Measurements from ENCODE around the gene TMEM74B.

TMEM74B gene

DNA sequence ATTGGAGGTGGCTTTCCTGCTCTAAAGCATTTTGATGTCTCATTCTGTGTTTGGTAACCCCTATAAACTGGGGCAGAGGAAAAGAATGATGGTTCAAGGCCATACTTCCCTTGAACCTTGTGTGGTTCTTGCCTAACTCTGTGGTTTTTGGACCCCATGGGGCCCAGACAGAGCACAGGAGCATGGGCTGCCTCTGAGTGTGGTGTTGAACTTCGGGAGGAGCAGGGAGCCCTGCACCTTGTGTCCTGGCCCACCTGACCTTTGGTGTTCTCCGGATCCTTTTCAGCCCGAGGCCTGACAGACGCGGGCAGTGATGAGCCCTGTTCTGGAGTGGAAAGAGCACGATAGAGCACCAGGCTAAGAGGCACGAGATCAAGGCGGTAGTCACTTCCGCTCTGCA lies 18.8 kb downstream of the TMEM74B start:
- no peak overlapping the region for H3K27ac ChIP-seq (ENCODE audit: low read depth, low read length)
- no peaks in the 10 kb centered on the region for H3K9me3 ChIP-seq (ENCODE audit: control insufficient read depth in 1 of 2, low read length in 2 of 2)
- H3K4me3 ChIP-seq (ENCODE audit: low read depth in 1 of 2, low read length in 2 of 2) = no peak overlapping the region
- no peaks in the 10 kb centered on the region for H3K4me1 ChIP-seq (ENCODE audit: control insufficient read depth in 1 of 2, insufficient read depth in 2 of 2, low read length in 2 of 2)
- no peaks in the 10 kb centered on the region for H3K27me3 ChIP-seq (ENCODE audit: control insufficient read depth in 1 of 2, insufficient read depth in 2 of 2, low read length in 2 of 2)
- H3K9ac ChIP-seq (ENCODE audit: low read depth in 1 of 2, low read length in 2 of 2) = no peak overlapping the region
- peaks cover 74 to 97% of the 10 kb centered on the region in 2 donors for H3K36me3 ChIP-seq (ENCODE audit: control insufficient read depth in 1 of 2, insufficient read depth in 2 of 2, low read length in 2 of 2)

DNA sequence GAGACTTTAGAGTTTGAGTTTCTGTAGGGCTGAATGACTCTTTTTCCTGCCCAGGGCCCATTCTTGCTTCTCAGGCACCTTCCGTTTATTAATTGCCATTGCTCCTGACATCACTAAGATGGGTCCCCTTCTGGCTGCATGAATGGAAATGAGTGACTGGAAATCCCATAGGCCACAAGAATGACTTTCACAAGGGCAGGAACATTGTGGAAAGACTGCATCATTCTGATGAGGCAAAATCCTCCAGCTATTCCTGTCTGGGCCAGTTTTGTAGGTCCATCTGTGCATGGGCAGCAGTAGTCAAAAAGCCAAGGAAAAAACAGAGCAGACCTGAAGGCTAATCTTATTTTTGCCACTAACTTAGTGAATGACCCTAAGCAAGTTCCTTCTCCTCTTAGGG lies 19.3 kb downstream of the TMEM74B start:
- Histone ChIP-seq H3K27ac (ENCODE audit: low read depth, low read length) (no peak overlapping the region), H3K9me3 (ENCODE audit: control insufficient read depth in 1 of 2, low read length in 2 of 2) (no peaks in the 10 kb centered on the region), H3K36me3 (ENCODE audit: control insufficient read depth in 1 of 2, insufficient read depth in 2 of 2, low read length in 2 of 2) (peaks cover 78 to 97% of the 10 kb centered on the region in 2 donors)

DNA sequence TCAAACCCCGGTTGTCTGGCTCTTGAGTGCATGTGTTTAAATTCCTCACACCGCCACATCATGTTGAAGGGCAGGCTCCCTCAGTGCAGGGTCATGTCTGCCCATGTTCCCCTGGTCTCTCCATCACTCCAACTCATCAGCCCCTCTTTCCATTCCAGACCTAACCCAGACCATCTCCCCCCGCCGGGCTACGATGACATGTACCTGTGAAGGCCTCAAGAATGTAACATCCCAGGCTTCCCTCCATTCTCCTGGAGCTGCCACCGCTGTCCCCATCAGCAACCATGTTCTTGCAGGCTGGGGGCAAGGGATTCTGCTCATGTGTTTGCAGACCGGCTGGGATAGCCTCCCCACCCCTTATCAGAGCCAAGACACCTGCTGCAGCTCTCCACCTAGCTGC lies 19.9 kb downstream of the TMEM74B start:
- Histone ChIP-seq H3K4me3 (ENCODE audit: low read depth in 1 of 2, low read length in 2 of 2) (no peak overlapping the region), H3K27ac (ENCODE audit: low read depth, low read length) (no peak overlapping the region), H3K9ac (ENCODE audit: low read depth in 1 of 2, low read length in 2 of 2) (no peak overlapping the region), H3K27me3 (ENCODE audit: control insufficient read depth in 1 of 2, insufficient read depth in 2 of 2, low read length in 2 of 2) (no peaks in the 10 kb centered on the region), H3K9me3 (ENCODE audit: control insufficient read depth in 1 of 2, low read length in 2 of 2) (no peaks in the 10 kb centered on the region), H3K36me3 (ENCODE audit: control insufficient read depth in 1 of 2, insufficient read depth in 2 of 2, low read length in 2 of 2) (peaks cover 74 to 97% of the 10 kb centered on the region in 2 donors), H3K4me1 (ENCODE audit: control insufficient read depth in 1 of 2, insufficient read depth in 2 of 2, low read length in 2 of 2) (no peaks in the 10 kb centered on the region)

More for the DNA sequence above, 19.3 kb downstream of the TMEM74B start:
- H3K27me3 ChIP-seq (ENCODE audit: control insufficient read depth in 1 of 2, insufficient read depth in 2 of 2, low read length in 2 of 2) = no peaks in the 10 kb centered on the region
- no peaks in the 10 kb centered on the region for H3K4me1 ChIP-seq (ENCODE audit: control insufficient read depth in 1 of 2, insufficient read depth in 2 of 2, low read length in 2 of 2)
- H3K4me3 ChIP-seq (ENCODE audit: low read depth in 1 of 2, low read length in 2 of 2) = no peak overlapping the region
- H3K9ac ChIP-seq (ENCODE audit: low read depth in 1 of 2, low read length in 2 of 2) = no peak overlapping the region

DNA sequence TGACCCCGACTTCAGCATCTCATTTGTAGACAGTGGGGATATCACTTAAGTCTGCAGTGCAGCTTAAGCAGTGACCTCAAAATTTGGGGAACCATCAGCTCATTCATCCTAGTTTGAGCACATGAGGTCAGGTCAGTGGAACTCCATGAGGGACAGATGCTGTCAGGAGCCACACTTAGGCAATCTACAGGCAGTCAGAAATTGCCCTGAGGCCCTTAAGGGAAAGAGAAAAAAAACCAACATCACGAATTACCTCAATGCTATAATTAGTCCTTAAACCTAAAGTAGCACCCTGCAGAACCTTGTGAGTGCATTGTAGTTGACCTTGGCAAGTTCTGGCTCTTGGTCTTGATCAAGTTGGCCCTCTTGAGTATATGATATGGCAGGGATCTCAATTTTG lies 21.1 kb downstream of the TMEM74B start:
- Histone ChIP-seq H3K36me3 (ENCODE audit: control insufficient read depth in 1 of 2, insufficient read depth in 2 of 2, low read length in 2 of 2) (peaks cover 63 to 86% of the 10 kb centered on the region in 2 donors), H3K27ac (ENCODE audit: low read depth, low read length) (no peak overlapping the region), H3K9me3 (ENCODE audit: control insufficient read depth in 1 of 2, low read length in 2 of 2) (no peaks in the 10 kb centered on the region), H3K27me3 (ENCODE audit: control insufficient read depth in 1 of 2, insufficient read depth in 2 of 2, low read length in 2 of 2) (no peaks in the 10 kb centered on the region), H3K4me3 (ENCODE audit: low read depth in 1 of 2, low read length in 2 of 2) (no peak overlapping the region), H3K4me1 (ENCODE audit: control insufficient read depth in 1 of 2, insufficient read depth in 2 of 2, low read length in 2 of 2) (no peaks in the 10 kb centered on the region), H3K9ac (ENCODE audit: low read depth in 1 of 2, low read length in 2 of 2) (no peak overlapping the region)

DNA sequence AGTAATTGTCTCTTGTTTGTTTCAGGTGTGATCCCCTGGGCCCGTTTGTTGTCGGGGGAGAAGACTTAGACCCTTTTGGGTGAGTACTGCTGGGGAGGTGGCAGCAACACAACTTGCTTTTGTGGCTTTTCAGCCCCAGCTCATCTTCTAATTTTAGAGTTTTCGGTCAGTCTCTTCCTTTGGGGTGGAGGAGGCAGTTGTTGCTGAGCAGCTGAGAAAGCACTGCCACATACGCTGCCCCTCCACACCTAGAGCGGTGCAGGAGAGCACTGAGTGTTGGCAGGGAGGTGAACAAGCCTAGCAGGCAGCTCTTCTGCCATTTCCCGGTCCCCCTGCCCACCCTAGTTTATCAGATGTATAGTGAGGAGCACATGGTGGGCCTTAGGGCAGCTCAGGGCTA lies 21.7 kb downstream of the TMEM74B start:
- H3K27me3 ChIP-seq (ENCODE audit: control insufficient read depth in 1 of 2, insufficient read depth in 2 of 2, low read length in 2 of 2) = no peaks in the 10 kb centered on the region
- no peaks in the 10 kb centered on the region for H3K4me1 ChIP-seq (ENCODE audit: control insufficient read depth in 1 of 2, insufficient read depth in 2 of 2, low read length in 2 of 2)
- no peak overlapping the region for H3K27ac ChIP-seq (ENCODE audit: low read depth, low read length)
- H3K36me3 ChIP-seq (ENCODE audit: control insufficient read depth in 1 of 2, insufficient read depth in 2 of 2, low read length in 2 of 2) = peaks cover 59 to 85% of the 10 kb centered on the region in 2 donors
- H3K9ac ChIP-seq (ENCODE audit: low read depth in 1 of 2, low read length in 2 of 2) = no peak overlapping the region
- no peaks in the 10 kb centered on the region for H3K9me3 ChIP-seq (ENCODE audit: control insufficient read depth in 1 of 2, low read length in 2 of 2)
- H3K4me3 ChIP-seq (ENCODE audit: low read depth in 1 of 2, low read length in 2 of 2) = no peak overlapping the region

DNA sequence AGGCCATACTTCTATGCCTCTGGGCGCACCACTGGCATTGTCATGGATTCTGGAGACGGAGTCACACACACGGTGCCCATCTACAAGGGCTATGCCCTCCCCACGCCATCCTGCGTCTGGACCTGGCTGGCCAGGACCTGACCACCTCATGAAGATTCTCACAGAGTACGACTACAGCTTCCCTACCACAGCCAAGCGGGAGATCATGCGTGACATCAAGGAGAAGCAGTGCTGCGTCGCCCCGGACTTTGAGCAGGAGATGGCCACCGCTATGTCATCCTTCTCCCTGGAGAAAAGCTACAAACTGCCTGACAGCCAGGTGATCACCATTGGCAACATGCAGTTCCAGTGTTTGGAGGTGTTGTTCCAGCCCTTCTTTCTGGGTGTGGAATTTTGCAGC lies 23.8 kb downstream of the TMEM74B start:
- Histone ChIP-seq H3K9ac (ENCODE audit: low read depth in 1 of 2, low read length in 2 of 2) (no peak overlapping the region), H3K36me3 (ENCODE audit: control insufficient read depth in 1 of 2, insufficient read depth in 2 of 2, low read length in 2 of 2) (peaks cover 38 to 74% of the 10 kb centered on the region in 2 donors), H3K27me3 (ENCODE audit: control insufficient read depth in 1 of 2, insufficient read depth in 2 of 2, low read length in 2 of 2) (no peaks in the 10 kb centered on the region), H3K9me3 (ENCODE audit: control insufficient read depth in 1 of 2, low read length in 2 of 2) (no peaks in the 10 kb centered on the region), H3K4me3 (ENCODE audit: low read depth in 1 of 2, low read length in 2 of 2) (no peak overlapping the region), H3K27ac (ENCODE audit: low read depth, low read length) (no peak overlapping the region), H3K4me1 (ENCODE audit: control insufficient read depth in 1 of 2, insufficient read depth in 2 of 2, low read length in 2 of 2) (no peaks in the 10 kb centered on the region)

DNA sequence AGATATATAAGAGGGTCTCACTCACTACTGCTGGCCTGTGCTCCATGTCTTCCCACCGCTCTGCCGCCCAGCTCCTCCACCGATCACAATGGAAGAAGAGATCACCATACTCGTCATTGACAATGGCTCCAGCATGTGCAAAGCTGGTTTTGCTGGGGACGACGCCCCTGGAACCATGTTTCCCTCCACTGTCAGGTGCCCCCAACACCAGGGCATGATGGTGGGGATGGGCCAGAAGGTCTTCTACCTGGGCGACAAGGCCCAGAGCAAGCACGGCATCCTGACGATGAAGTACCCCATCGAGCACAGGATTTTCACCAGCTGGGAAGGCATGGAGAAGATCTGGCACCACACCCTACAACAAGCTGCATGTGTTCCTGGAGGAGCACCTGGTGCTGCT lies 24.3 kb downstream of the TMEM74B start:
- H3K36me3 ChIP-seq (ENCODE audit: control insufficient read depth in 1 of 2, insufficient read depth in 2 of 2, low read length in 2 of 2) = peaks cover 35 to 71% of the 10 kb centered on the region in 2 donors
- no peaks in the 10 kb centered on the region for H3K27me3 ChIP-seq (ENCODE audit: control insufficient read depth in 1 of 2, insufficient read depth in 2 of 2, low read length in 2 of 2)
- no peak overlapping the region for H3K27ac ChIP-seq (ENCODE audit: low read depth, low read length)

DNA sequence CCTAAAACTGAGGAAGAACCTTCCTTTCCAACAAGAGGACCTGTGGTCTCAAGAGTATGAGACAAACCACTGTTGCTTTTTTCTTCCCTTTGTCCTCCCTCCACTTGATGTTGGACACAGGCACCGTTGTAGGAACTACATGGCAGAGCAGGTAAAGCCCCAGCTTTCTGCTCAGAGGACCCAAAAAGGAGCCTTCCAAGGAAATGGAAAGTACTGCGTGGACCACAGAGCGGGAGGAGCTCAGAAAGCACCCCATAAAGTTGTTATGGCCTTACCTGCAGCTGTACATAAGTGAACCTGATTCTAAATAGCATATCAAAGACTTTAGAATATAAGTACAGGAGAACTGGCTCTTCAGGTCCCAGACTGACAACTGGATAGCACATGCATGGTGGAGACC lies 29.4 kb downstream of the TMEM74B start:
- Histone ChIP-seq H3K4me1 (ENCODE audit: control insufficient read depth in 1 of 2, insufficient read depth in 2 of 2, low read length in 2 of 2) (no peaks in the 10 kb centered on the region), H3K27ac (ENCODE audit: low read depth, low read length) (no peak overlapping the region), H3K9me3 (ENCODE audit: control insufficient read depth in 1 of 2, low read length in 2 of 2) (no peaks in the 10 kb centered on the region), H3K36me3 (ENCODE audit: control insufficient read depth in 1 of 2, insufficient read depth in 2 of 2, low read length in 2 of 2) (peaks cover 19 to 59% of the 10 kb centered on the region in 2 donors), H3K9ac (ENCODE audit: low read depth in 1 of 2, low read length in 2 of 2) (no peak overlapping the region), H3K4me3 (ENCODE audit: low read depth in 1 of 2, low read length in 2 of 2) (no peak overlapping the region), H3K27me3 (ENCODE audit: control insufficient read depth in 1 of 2, insufficient read depth in 2 of 2, low read length in 2 of 2) (no peaks in the 10 kb centered on the region)

More for the DNA sequence above, 24.3 kb downstream of the TMEM74B start:
- no peaks in the 10 kb centered on the region for H3K4me1 ChIP-seq (ENCODE audit: control insufficient read depth in 1 of 2, insufficient read depth in 2 of 2, low read length in 2 of 2)
- no peak overlapping the region for H3K9ac ChIP-seq (ENCODE audit: low read depth in 1 of 2, low read length in 2 of 2)
- no peaks in the 10 kb centered on the region for H3K9me3 ChIP-seq (ENCODE audit: control insufficient read depth in 1 of 2, low read length in 2 of 2)
- H3K4me3 ChIP-seq (ENCODE audit: low read depth in 1 of 2, low read length in 2 of 2) = no peak overlapping the region

DNA sequence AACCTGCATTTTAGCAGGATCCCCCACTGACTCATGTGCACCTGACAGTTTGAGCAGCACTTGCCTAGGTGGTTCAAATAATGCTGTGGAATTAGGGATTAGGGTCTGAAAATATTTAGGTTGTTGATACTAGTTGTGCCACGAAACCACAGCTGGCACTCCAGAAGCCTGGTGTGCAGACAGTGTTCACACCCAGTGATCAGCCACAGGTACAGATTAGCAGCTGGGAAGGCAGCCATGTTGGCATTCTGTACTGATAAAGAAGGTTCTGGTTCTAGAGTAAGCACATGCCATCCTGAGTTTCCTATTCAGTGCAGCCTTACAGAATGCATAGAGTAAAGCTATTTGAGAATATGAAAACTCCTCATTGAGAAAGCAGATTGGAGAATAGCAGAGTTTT lies 30.1 kb downstream of the TMEM74B start:
- Histone ChIP-seq H3K36me3 (ENCODE audit: control insufficient read depth in 1 of 2, insufficient read depth in 2 of 2, low read length in 2 of 2) (peaks cover 19 to 56% of the 10 kb centered on the region in 2 donors), H3K4me3 (ENCODE audit: low read depth in 1 of 2, low read length in 2 of 2) (no peak overlapping the region), H3K4me1 (ENCODE audit: control insufficient read depth in 1 of 2, insufficient read depth in 2 of 2, low read length in 2 of 2) (no peaks in the 10 kb centered on the region), H3K9ac (ENCODE audit: low read depth in 1 of 2, low read length in 2 of 2) (no peak overlapping the region), H3K27ac (ENCODE audit: low read depth, low read length) (no peak overlapping the region), H3K9me3 (ENCODE audit: control insufficient read depth in 1 of 2, low read length in 2 of 2) (no peaks in the 10 kb centered on the region), H3K27me3 (ENCODE audit: control insufficient read depth in 1 of 2, insufficient read depth in 2 of 2, low read length in 2 of 2) (no peaks in the 10 kb centered on the region)

DNA sequence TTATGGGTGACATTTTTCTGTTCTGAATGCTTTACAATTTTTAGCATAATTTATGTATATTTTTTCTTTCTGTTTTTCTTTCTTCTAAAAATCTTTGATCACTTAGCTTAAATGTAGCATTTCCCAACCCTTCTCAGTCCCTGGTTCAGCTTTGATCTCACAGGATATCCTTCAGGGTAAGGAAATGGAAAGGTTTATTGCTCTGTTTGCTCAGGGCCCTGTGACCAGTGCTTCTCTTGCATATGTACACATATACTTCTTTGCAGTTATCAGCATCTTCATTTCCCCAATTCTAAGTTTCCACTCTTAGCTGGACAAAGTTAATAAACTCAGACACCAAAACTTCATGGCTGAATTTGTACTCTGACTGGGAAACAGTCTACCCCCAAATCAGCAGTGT lies 30.6 kb downstream of the TMEM74B start:
- Histone ChIP-seq H3K36me3 (ENCODE audit: control insufficient read depth in 1 of 2, insufficient read depth in 2 of 2, low read length in 2 of 2) (peaks cover 19 to 60% of the 10 kb centered on the region in 2 donors), H3K4me1 (ENCODE audit: control insufficient read depth in 1 of 2, insufficient read depth in 2 of 2, low read length in 2 of 2) (no peaks in the 10 kb centered on the region), H3K27ac (ENCODE audit: low read depth, low read length) (no peak overlapping the region)

DNA sequence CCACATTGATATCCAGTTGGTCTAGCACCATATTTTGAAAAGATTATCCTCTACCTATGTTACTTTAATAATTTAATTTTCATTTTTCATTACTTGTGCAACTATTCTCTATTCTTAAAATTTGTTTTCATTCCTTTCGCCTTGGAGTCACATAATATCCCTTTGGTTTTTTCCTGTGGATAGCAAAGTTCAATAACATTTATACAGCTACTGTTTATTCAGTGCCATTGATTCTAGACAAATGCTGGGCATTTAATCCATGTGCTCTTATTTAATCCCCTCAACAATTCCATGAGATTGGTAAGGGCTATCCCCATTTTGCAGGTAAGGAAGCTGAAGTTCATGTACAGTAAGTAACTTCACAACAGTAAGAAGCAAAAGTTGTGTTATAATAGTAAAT lies 33.8 kb downstream of the TMEM74B start:
- H3K36me3 ChIP-seq (ENCODE audit: control insufficient read depth in 1 of 2, insufficient read depth in 2 of 2, low read length in 2 of 2) = peaks cover 31 to 66% of the 10 kb centered on the region in 2 donors
- H3K27me3 ChIP-seq (ENCODE audit: control insufficient read depth in 1 of 2, insufficient read depth in 2 of 2, low read length in 2 of 2) = no peaks in the 10 kb centered on the region
- H3K9ac ChIP-seq (ENCODE audit: low read depth in 1 of 2, low read length in 2 of 2) = no peak overlapping the region
- H3K4me3 ChIP-seq (ENCODE audit: low read depth in 1 of 2, low read length in 2 of 2) = no peak overlapping the region
- H3K27ac ChIP-seq (ENCODE audit: low read depth, low read length) = no peak overlapping the region
- H3K9me3 ChIP-seq (ENCODE audit: control insufficient read depth in 1 of 2, low read length in 2 of 2) = no peaks in the 10 kb centered on the region
- H3K4me1 ChIP-seq (ENCODE audit: control insufficient read depth in 1 of 2, insufficient read depth in 2 of 2, low read length in 2 of 2) = no peaks in the 10 kb centered on the region

More for the DNA sequence above, 30.6 kb downstream of the TMEM74B start:
- Histone ChIP-seq H3K9ac (ENCODE audit: low read depth in 1 of 2, low read length in 2 of 2) (no peak overlapping the region), H3K9me3 (ENCODE audit: control insufficient read depth in 1 of 2, low read length in 2 of 2) (no peaks in the 10 kb centered on the region), H3K4me3 (ENCODE audit: low read depth in 1 of 2, low read length in 2 of 2) (no peak overlapping the region), H3K27me3 (ENCODE audit: control insufficient read depth in 1 of 2, insufficient read depth in 2 of 2, low read length in 2 of 2) (no peaks in the 10 kb centered on the region)

Data from duodenal mucosa (tissue), 2 donors.